GM21367 (cell line): Measurements from ENCODE around the gene FAM111A.
"Not testable (repeated sequence)": the region's sequence is repeated elsewhere in the genome, so short reads cannot be mapped to it uniquely, and the experiment has no call there.

Source experiments
- ATAC-seq: cut with Tn5 transposase; IDR thresholded peaks from one replicate; pipeline ENCODE4 v1.9.1; 2021; ENCODE audit not compliant: unreplicated experiment

The FAM111A gene, protein sequence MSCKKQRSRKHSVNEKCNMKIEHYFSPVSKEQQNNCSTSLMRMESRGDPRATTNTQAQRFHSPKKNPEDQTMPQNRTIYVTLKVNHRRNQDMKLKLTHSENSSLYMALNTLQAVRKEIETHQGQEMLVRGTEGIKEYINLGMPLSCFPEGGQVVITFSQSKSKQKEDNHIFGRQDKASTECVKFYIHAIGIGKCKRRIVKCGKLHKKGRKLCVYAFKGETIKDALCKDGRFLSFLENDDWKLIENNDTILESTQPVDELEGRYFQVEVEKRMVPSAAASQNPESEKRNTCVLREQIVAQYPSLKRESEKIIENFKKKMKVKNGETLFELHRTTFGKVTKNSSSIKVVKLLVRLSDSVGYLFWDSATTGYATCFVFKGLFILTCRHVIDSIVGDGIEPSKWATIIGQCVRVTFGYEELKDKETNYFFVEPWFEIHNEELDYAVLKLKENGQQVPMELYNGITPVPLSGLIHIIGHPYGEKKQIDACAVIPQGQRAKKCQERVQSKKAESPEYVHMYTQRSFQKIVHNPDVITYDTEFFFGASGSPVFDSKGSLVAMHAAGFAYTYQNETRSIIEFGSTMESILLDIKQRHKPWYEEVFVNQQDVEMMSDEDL

GRCh38 chr11:59142530-59143507 is at the start of gene FAM111A:
FAM111A (plus strand) TSS chr11:59142856; CDS start chr11:59148873, 6,017 bp downstream.
- peak; percentile 42 for ATAC-seq

DNA sequence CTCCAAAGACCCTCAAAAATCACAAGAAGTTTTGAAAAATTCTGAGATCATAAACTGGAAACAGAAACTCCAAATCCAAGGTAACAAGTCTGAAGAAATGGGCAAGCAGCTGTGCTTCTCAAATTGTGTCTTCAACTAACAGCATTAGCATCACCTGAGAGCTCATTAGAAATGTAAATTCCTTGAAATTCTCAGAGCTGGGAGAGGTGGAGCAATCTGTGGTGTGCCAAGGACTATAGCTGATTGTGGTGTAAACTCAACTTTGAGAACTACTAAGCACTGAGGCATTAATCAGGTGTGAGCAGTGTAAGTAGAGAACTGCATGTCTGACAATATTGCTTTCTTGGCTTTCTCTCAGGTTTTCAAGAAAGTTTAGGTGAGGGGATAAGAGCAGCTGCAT is 49.1 kb upstream of the FAM111A start:
- ATAC-seq, result not testable (repeated sequence)

GRCh38 chr11:59095225-59095624 is 47.4 kb upstream of the FAM111A start:
- peak; percentile 85 for ATAC-seq

DNA sequence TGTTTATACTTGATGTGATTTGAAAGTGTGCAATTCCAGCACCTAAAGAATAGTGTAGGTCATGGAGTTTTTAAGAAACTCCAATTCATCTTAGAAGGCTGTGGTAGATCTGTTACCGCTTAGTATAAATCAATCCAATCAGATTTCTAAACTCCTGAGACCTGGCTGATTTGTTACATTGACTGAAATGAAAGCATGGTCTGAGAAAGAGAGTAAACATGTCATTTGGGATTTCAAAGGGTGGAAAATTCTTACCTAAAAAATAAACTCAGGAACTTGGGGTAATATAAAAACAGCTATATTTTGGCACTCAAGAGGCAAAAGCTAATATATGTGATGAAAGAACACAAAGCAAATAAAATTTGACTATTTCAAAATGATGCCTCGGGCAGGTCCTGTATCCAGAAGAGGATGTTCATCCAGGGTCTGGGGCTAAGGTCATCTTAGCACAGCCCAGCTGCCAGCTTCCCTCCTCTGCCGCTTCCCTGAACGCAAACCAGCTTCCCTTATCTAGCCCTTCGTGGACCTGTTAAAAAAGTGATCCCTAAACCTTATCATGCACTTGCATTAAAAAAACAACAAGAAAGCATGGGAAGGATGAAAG is 46.6 kb upstream of the FAM111A start:
- ATAC-seq, result not testable (repeated sequence)

DNA sequence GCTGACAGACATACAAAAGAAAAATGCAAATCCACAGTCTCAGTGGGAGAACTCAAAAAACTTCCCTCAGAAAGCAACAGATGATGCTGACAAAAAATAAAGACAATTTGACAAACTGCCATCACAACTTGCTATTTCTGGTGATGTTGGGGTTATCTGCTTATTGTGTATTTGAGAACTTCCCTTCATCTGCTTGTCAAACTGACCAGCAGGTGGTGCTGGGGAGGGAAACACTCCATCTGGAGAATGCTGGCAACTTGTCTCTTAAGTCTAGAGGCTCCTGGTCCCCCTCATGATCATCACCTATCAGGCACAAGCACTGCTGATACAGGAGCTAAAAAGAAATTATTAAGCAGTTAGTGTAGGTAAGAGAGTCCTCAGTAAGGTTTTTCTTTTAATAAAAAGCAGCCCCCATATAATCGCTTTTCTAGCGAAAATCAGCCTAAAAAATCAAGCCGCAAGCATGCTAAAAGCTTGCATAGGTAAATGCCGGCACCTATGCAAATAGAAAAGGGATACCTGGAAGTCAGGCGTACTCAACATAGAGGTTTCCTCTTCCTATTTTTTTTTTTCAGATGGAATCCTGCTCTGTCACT is 45.4 kb upstream of the FAM111A start:
- ATAC-seq, result peak; percentile 32

DNA sequence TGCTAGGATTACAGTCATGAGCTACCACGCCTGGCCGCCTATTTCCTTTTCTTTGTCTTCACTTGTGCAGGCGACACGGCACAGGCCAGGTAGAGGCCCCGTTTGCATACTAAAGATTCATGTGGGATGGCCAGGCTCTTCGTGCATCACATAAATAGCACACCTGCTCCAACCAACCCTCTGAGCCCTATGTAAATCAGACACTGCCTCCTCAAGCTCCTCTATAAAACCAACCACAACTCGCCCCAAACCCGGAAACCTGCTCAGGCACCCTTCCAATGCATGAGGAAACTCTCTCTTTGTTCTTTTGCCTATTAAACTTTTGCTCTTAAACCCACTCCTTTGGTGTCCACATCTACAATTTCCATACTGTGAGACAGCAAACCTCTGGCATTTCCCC is 44.7 kb upstream of the FAM111A start:
- ATAC-seq, result peak; percentile 27

GRCh38 chr11:59102259-59102765 is 40.3 kb upstream of the FAM111A start:
- peak; percentile 68 for ATAC-seq

- peak; percentile 56 for ATAC-seq
These were observed 36.0 kb upstream of the FAM111A start, which contains the start of gene FAM111B for GRCh38 chr11:59106363-59107336. FAM111B (plus strand) TSS chr11:59107237; CDS start chr11:59109626, 2,389 bp downstream.

GRCh38 chr11:59107721-59108120 is 34.9 kb upstream of the FAM111A start:
- peak; percentile 30 for ATAC-seq

- ATAC-seq, result no peak
These were observed 30.2 kb upstream of the FAM111A start for GRCh38 chr11:59112494-59112893.

DNA sequence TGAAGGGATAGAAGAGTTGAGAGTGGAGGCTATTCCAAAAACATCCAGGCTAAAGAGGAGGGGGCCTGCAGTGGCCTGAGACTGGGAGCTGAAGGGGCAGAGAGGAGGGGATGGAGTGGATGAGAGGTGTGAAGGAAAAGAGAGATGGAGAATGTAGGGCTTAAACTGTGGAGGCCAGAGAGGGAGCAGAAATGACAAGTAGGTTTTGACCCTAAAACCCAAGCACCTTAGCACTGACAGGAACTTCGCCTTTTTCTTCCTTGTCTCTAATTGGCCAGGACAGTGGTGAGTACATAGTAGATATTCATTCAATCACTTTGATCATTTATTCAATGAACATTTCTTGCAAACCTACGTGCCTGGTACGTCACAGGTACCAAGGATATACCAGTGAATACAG is 28.3 kb upstream of the FAM111A start:
- ATAC-seq, result no peak

DNA sequence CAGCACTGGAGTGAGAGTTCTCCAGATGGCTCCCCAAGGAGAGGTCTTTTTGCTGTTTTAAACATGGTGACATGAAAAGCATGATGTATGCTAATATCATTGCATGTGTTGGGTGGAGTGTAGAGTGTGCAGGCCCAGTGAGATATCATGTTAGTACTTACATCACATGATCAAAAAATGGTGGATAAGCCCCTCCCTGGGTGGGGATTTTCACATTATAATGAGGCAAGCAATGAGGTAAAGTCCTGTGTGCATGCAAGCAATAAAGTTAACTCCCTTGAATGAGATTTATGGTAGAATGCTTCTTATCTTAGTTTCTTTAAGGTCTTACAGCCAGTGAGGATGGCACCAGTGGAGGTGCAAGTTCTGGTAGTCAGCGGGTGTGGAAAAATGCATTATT is 27.1 kb upstream of the FAM111A start:
- ATAC-seq, result no peak

- no peak for ATAC-seq
These were observed 24.9 kb upstream of the FAM111A start for GRCh38 chr11:59117774-59118173.

GRCh38 chr11:59119826-59120225 is 22.8 kb upstream of the FAM111A start:
- ATAC-seq, result no peak

- ATAC-seq, result peak; percentile 96
These were observed 6.8 kb upstream of the FAM111A start for GRCh38 chr11:59135648-59136461.

GRCh38 chr11:59136551-59136950 is 6.1 kb upstream of the FAM111A start:
- not testable (repeated sequence) for ATAC-seq

- ATAC-seq, result no peak
These were observed 5.5 kb upstream of the FAM111A start for GRCh38 chr11:59137190-59137589.

GRCh38 chr11:59138643-59139042 is 4.0 kb upstream of the FAM111A start:
- no peak for ATAC-seq
